ENCODE data around the gene SH3GLB1. TPM values are rescaled to one million over a fixed set of nuclear protein-coding genes. Genes with fewer than 3 reads are reported as not detected.
A peak's percentile ranks its signal among the peaks of the same experiment; 100 is the strongest.
"Not testable (repeated sequence)": the region's sequence is repeated elsewhere in the genome, so short reads cannot be mapped to it uniquely, and the experiment has no call there.

Gene SH3GLB1
- polyA plus RNA-seq, result 42.1 TPM

DNA sequence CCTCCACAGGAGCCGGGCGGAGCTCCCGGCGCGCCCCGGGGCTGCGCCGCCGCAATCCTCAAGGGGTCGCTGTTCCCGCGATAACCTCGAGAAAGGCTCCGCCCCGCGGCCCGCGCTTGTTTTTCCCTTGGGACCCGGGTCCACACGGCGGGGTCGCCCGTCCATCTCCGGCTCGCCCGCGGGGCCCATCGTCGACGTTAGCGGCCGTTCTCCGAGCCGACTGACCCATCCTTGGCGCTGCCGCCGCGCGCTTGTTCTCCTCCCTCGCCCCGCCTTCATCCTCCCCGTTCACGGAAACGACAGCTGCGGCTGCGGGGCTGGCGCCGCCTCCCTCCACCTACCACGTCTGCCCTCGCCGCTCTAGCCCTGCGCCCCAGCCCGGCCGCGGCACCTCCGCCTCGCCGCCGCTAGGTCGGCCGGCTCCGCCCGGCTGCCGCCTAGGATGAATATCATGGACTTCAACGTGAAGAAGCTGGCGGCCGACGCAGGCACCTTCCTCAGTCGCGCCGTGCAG, at the start of gene SH3GLB1:
Gene SH3GLB1, plus strand, starts transcription at position 119 of the 514 bp plus-strand sequence. Its CDS starts 324 bp downstream, at position 443.
- peak within 1 kb of the TSS; percentile 89 to 99 (median 98) for H3K27ac Mint-ChIP-seq
- H3K27me3 Mint-ChIP-seq, result no peaks in the 10 kb centered on the region
- peaks cover 28 to 32% (median 30%) of the 10 kb centered on the region in 3 donors for H3K4me1 Mint-ChIP-seq
- H3K4me3 Mint-ChIP-seq, result peak within 1 kb of the TSS; percentile 91 to 100 (median 98)
- peaks cover 5% of the 10 kb centered on the region for H3K36me3 Mint-ChIP-seq
- no peaks in the 10 kb centered on the region for H3K9me3 Mint-ChIP-seq

DNA sequence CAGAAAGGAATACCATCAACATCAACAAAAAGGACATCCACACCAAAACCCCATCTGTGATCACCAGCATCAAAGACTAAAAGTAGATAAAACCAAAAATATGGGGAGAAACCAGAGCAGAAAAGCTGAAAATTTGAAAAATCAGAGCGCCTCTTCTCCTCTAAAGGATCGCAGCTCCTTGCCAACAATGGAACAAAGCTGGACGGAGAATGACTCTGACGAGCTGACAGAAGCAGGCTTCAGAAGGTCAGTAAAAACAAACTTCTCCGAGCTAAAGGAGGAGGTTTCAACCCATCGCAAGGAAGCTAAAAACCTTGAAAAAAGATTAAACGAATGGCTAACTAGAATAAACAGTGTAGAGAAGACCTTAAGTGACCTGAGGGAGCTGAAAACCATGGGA, 46.0 kb upstream of the SH3GLB1 start:
- not testable (repeated sequence) for H3K4me3 Mint-ChIP-seq

DNA sequence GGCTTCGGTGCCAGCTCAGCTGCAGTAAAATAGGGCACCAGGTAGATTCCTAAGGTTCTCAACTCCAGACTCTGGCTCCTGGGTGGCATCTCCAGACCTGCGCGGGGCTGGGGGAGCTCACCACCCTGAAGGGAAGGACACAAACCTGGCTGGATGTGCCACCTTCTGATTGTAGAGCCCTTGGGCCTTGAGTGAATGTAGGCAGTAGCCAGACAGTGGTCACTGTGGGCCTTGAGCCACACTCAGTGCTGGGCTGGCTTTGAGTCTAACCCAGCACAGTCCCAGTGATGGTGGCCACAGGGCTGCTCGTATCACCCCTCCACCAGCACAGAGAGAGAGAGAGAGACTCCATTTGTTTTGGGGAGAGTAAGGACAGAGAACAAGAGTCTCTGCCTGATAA, 38.0 kb upstream of the SH3GLB1 start:
- H3K9me3 Mint-ChIP-seq, result peaks cover 0 to 11% (median 8%) of the 10 kb centered on the region in 3 donors
- no peaks in the 10 kb centered on the region for H3K27me3 Mint-ChIP-seq
- no peaks in the 10 kb centered on the region for H3K4me1 Mint-ChIP-seq
- H3K27ac Mint-ChIP-seq, result no peak overlapping the region
- no peak overlapping the region for H3K4me3 Mint-ChIP-seq
- H3K36me3 Mint-ChIP-seq, result peaks cover 11% of the 10 kb centered on the region

More for the DNA sequence above, 46.0 kb upstream of the SH3GLB1 start:
- H3K4me1 Mint-ChIP-seq, H3K27ac Mint-ChIP-seq, H3K36me3 Mint-ChIP-seq, H3K9me3 Mint-ChIP-seq, H3K27me3 Mint-ChIP-seq: not testable (repeated sequence)

DNA sequence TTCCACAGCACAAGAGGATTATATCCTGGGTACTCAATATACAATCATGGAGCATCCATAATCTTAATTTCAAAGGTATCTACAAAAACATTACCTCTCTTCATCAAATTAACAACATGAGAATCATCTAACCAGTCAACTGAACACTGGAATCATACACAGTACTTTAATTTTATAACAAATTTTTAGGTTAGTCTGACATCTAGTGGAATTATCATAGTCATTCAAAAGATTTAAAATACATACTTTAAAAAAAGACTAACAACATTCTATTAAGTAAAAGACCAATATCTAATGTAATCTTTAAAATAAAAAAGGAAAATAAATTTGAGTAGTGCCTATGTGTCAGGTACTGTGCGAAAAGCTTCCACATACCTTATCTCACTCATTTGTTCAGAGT, 16.8 kb upstream of the SH3GLB1 start:
- no peak overlapping the region for H3K4me3 Mint-ChIP-seq
- H3K27me3 Mint-ChIP-seq, result no peaks in the 10 kb centered on the region
- H3K27ac Mint-ChIP-seq, result no peak overlapping the region
- no peaks in the 10 kb centered on the region for H3K4me1 Mint-ChIP-seq
- H3K36me3 Mint-ChIP-seq, result peaks cover 2% of the 10 kb centered on the region
- H3K9me3 Mint-ChIP-seq, result no peaks in the 10 kb centered on the region

DNA sequence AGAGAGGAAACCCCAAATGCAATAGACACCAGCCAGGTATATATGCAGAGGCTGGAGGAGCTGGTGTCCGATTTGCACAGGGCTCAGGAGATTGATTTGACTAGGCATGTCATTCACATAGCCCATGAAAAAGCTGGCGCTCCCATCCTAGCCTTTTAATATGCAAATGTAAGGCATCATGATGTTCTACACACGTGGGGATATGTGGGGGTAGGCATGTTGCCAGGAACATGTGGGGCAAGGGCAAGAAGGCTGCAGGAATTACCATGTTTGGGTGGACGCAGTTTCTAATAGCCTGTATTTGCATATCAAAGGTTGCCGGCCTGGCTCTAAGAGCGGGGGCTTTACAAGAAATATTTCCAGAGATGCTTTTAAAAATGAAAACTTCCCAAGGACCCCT, 11.7 kb upstream of the SH3GLB1 start:
- no peak overlapping the region for H3K4me3 Mint-ChIP-seq
- H3K9me3 Mint-ChIP-seq, result no peaks in the 10 kb centered on the region
- H3K27ac Mint-ChIP-seq, result no peak overlapping the region
- no peaks in the 10 kb centered on the region for H3K4me1 Mint-ChIP-seq
- H3K36me3 Mint-ChIP-seq, result peaks cover 2% of the 10 kb centered on the region
- H3K27me3 Mint-ChIP-seq, result no peaks in the 10 kb centered on the region

DNA sequence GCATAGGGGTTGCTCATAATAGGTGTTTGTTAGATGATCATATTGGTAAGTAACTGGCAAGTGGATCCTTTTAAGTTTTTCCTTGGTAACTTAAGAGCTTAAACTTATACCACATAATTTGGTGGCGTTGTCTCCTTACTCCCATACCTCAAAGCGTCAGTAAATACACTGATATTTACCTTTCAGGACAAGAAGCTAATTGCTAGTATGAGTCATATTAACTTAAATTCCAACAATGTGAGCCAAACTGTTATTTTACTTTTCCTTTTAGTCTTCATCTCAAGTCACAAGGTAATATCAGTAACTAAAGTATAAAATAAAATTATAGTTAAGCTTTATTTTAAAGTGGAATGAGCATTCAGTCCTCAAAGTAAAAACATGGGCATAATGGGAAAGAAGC, 9.0 kb upstream of the SH3GLB1 start:
- Mint-ChIP-seq H3K4me3 (no peak overlapping the region), H3K4me1 (no peaks in the 10 kb centered on the region), H3K36me3 (peaks cover 4% of the 10 kb centered on the region), H3K9me3 (no peaks in the 10 kb centered on the region), H3K27ac (no peak overlapping the region), H3K27me3 (no peaks in the 10 kb centered on the region)

DNA sequence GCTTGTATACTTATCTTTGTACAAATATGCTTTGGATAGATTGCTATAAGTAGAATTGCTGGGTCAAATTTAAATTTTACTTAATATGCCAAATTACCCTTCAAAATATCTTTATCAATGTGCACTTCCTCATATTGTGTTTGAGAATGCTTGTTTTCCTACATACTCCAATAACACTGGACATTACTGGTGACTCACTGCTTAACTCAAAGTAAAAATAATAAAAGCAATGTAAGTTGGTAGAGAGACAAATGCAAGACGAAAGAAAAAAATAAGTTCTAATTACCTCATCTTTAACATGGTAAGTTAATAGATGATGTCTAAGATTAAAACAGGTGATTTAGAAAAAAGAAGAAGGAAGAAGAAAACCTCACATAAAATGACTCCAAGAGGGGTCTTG, 7.9 kb upstream of the SH3GLB1 start:
- H3K27ac Mint-ChIP-seq, result no peak overlapping the region
- no peaks in the 10 kb centered on the region for H3K9me3 Mint-ChIP-seq
- H3K36me3 Mint-ChIP-seq, result peaks cover 3% of the 10 kb centered on the region
- H3K27me3 Mint-ChIP-seq, result no peaks in the 10 kb centered on the region
- no peaks in the 10 kb centered on the region for H3K4me1 Mint-ChIP-seq
- no peak overlapping the region for H3K4me3 Mint-ChIP-seq

DNA sequence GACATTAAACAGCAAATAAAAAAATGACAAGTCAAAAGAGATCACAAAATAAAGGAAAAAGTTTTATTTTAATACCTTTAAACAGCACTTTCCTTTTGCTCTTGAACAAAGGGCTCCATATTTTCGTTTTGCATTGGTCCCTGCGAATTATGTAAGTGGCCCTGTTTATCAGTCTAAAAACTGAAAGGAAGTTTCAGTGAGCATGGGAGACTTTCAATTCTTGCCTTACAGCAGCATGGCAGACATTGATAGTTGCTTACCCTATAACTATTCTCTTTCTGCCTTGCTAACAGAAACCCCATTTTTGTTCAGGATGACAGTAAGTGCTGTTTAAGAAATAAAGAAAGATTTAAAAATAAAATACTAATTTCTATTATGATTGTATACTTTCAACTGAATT, 5.2 kb upstream of the SH3GLB1 start:
- Mint-ChIP-seq H3K27ac (no peak overlapping the region), H3K27me3 (no peaks in the 10 kb centered on the region), H3K4me1 (peaks cover 4 to 10% (median 4%) of the 10 kb centered on the region in 3 donors), H3K9me3 (no peaks in the 10 kb centered on the region), H3K4me3 (no peak overlapping the region), H3K36me3 (peaks cover 5% of the 10 kb centered on the region)

DNA sequence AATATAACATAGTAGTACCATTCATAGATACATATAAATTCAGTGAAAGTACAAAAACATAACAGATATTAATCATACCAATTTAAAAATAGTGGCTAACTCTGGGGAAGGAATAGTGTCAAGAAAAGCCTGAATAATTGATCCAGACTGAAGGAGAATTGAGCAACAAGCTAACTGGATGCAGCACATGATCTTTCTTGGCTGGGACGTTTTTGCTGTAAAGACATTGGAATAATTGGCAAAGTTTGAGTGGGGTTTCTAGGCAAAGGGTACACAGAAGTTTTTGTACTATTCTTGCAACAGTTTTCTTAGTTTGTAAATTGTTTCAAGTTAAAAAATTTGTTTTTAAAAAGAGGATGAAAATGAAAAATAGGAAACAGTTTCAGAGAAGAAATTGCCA, 2.6 kb upstream of the SH3GLB1 start:
- peak overlapping the region in 2 of 4 donors; percentile 39 to 91 for H3K4me3 Mint-ChIP-seq
- H3K27me3 Mint-ChIP-seq, result no peaks in the 10 kb centered on the region
- peaks cover 15 to 20% (median 16%) of the 10 kb centered on the region in 3 donors for H3K4me1 Mint-ChIP-seq
- H3K27ac Mint-ChIP-seq, result peak overlapping the region in 2 of 3 donors; percentile 38 to 89
- H3K9me3 Mint-ChIP-seq, result no peaks in the 10 kb centered on the region
- peaks cover 5% of the 10 kb centered on the region for H3K36me3 Mint-ChIP-seq

DNA sequence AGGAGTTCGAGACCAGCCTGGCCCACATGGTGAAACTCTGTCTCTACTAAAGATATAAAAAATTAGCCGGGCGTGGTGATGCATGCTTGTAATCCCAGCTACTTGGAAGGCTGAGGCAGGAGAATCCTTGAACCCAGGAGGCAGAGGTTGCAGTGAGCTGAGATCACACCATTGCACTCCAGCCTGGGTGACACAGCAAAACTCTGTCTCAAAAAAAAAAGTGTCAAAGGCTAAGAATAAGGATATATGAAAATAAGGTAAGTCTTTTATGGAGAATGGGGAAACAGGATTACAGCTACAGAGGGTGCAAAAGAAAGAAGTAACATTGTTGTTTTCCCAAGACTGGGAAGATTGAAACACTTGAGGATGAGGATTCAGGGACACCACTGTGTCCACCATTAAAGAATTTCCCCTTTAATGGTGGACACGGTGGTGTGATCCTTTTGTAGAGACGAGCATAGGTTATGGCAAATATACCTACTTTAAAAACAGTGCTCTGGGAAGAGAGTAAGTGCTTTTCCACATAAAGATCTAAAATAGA, 1.4 kb upstream of the SH3GLB1 start:
- not testable (repeated sequence) for H3K27me3 Mint-ChIP-seq, H3K36me3 Mint-ChIP-seq, H3K9me3 Mint-ChIP-seq
- peak overlapping the region; percentile 61 to 100 (median 94) for H3K4me3 Mint-ChIP-seq
- H3K27ac Mint-ChIP-seq, result peak overlapping the region; percentile 73 to 99 (median 89)
- H3K4me1 Mint-ChIP-seq, result peaks cover 22 to 27% (median 24%) of the 10 kb centered on the region in 3 donors

DNA sequence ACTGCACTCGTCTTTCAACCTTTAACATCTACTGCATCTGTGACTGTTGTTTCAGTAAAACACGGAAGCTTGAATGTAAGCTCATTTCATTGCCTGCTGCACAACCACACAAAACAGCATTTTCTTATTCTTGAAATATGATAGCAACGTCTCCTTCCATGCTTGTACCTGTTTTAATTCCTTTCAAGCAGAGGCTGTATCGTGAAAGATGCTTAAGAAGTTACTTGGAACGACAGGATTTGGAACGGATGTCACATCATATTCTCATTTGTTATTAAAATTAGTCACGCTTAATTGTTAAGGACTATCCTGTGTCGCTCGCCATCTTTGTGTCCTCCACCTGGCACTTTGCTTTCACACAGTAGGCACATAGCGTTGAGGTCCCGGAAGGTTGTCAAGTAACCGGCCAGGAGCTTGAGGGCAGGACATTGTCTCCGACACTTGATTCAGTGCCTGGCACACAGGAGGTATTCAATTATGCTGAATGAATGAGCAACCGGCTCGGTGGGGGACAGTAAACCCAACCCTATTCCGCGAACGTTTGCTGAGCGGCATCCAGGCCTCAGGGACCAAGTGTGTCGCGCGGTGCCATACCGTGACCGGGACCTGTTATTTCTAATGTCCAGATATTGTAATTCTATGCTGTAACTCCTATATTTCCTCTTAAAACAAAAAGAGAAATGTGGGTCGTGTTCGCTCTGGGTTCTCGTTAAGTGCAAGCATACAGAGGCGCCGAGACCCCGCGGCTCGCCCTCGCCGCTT, 499 bp upstream of the SH3GLB1 start:
- H3K36me3 Mint-ChIP-seq, result peaks cover 5% of the 10 kb centered on the region
- peak overlapping the region; percentile 89 to 99 (median 98) for H3K27ac Mint-ChIP-seq
- H3K4me1 Mint-ChIP-seq, result peaks cover 23 to 28% (median 28%) of the 10 kb centered on the region in 3 donors

DNA sequence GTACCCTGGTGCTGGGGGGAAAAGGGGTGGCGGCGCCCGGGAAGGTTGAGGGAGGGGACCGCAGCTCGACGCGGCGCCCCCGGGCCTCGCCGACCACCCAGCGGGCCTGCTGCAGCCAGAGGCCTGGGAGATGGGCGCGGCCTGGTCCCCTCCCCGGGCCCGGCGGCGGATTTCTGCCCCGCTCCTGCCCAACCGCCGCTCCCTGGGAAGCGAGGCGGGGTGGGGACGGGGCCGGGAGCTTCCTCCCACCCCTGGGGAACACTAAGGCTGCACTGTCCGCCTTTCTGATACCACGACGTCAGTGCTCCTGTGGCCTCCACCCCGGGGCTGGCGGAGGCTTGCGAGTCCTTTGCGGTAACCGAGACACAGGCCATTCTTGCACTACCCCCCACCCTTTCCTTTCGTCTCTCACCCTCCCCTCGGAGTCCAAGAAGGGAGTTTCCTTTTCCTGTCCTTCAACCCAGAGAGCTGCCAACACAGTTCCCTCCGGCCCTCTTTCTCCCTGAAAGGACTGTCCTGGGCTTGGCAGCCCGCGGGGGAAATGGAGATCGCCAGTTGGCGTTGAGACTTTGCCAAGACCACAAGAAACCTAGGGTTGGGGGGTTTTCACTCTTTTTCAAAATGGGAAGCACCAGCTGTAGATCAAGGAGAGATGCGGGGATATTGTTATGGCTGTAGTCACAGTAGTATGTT, 742 bp downstream of the SH3GLB1 start:
- Mint-ChIP-seq H3K9me3 (no peaks in the 10 kb centered on the region), H3K4me1 (peaks cover 28 to 32% (median 30%) of the 10 kb centered on the region in 3 donors), H3K27me3 (no peaks in the 10 kb centered on the region)

More for the DNA sequence above, 499 bp upstream of the SH3GLB1 start:
- H3K27me3 Mint-ChIP-seq, result no peaks in the 10 kb centered on the region
- peak overlapping the region; percentile 91 to 100 (median 98) for H3K4me3 Mint-ChIP-seq
- H3K9me3 Mint-ChIP-seq, result no peaks in the 10 kb centered on the region

DNA sequence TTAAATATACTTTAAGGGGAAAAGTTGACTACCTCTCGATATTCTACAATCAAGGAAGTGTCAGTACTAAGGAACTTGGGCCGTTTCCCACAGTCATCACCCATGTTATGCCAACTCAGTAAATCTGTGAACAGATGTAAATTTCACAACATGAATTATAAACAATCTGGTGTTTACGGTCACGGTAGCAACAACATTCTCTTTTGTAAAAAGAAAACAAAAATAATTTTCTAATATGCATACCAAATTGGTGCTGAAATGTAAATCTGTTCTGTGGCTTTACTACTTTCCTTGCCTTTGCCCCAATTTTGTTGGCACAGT, 1.2 kb downstream of the SH3GLB1 start:
- Mint-ChIP-seq H3K27me3 (no peaks in the 10 kb centered on the region), H3K4me3 (peak overlapping the region; percentile 91 to 100 (median 98)), H3K4me1 (peaks cover 28 to 35% (median 32%) of the 10 kb centered on the region in 3 donors), H3K36me3 (peaks cover 2% of the 10 kb centered on the region), H3K27ac (peak overlapping the region; percentile 89 to 99 (median 95)), H3K9me3 (no peaks in the 10 kb centered on the region)

More for the DNA sequence above, 742 bp downstream of the SH3GLB1 start:
- Mint-ChIP-seq H3K4me3 (peak overlapping the region; percentile 91 to 100 (median 98)), H3K36me3 (peaks cover 5% of the 10 kb centered on the region), H3K27ac (peak overlapping the region; percentile 89 to 99 (median 98))

DNA sequence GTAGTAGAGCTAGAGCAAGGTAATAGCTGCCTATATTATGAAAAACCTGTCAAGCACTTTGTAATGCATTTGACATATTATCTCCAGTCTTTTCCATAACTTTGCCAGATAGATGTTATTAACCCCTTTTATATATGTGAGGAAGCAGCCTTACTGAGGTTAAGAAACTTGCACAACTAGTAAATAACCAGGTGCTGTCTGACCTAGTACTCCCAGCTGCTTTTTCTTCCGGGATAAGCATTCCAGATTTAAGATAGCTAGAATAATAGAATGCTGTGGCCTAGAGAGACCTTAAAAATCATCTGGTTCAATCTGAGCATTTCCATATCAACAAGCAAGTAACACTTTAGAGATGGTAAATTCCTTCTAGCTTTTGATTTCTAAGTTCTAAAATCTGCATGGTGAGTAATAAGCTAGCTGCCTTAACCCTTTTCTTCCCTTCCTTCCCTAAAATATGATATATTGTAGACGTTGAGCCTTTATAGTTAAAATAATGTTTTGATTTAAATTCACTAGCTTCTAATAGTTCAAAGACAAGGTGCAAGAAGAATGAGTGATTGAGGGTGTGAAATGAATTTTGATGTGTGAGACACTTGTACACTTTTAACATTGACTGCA, 1.8 kb downstream of the SH3GLB1 start:
- no peaks in the 10 kb centered on the region for H3K27me3 Mint-ChIP-seq
- H3K4me1 Mint-ChIP-seq, result peaks cover 28 to 36% (median 32%) of the 10 kb centered on the region in 3 donors
- peak overlapping the region; percentile 91 to 100 (median 98) for H3K4me3 Mint-ChIP-seq
- H3K36me3 Mint-ChIP-seq, result peaks cover 2% of the 10 kb centered on the region
- no peaks in the 10 kb centered on the region for H3K9me3 Mint-ChIP-seq
- H3K27ac Mint-ChIP-seq, result peak overlapping the region; percentile 85 to 99 (median 89)

DNA sequence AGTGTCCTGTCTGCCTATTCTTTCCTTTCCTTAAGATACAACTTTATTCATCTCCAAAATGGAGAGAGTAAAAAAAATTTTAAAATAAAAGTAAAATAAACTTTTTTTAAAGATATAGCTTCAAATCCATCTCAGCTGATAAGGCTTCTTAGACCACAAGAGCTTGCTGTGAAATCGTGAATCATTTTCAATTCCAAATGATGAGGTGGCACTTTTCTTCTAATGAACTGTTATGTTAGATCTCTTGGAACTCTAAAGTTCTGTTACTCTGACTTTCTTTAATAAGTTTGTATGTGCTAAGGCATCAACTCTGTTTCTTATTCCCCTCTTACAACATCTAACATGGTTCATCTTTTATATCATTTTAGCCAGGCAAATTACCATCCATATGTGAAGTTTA, 4.5 kb downstream of the SH3GLB1 start:
- H3K27ac Mint-ChIP-seq, result no peak overlapping the region
- H3K4me1 Mint-ChIP-seq, result peaks cover 30 to 32% (median 32%) of the 10 kb centered on the region in 3 donors
- no peaks in the 10 kb centered on the region for H3K9me3 Mint-ChIP-seq
- no peaks in the 10 kb centered on the region for H3K36me3 Mint-ChIP-seq
- peak overlapping the region in 1 of 4 donors; percentile 20 for H3K4me3 Mint-ChIP-seq
- H3K27me3 Mint-ChIP-seq, result no peaks in the 10 kb centered on the region

All from IgD-negative memory B cell (primary cell).